H9 (cell line): ENCODE measurements around the gene RCAN2. TPM values are rescaled to one million over a fixed set of nuclear protein-coding genes. Genes with fewer than 3 reads are reported as not detected.

Experiments used
- DNase-seq: peaks from one replicate; pipeline ENCODE4 v3.0.0-alpha.2; 2017
- H2AFZ ChIP-seq: one replicate; pipeline ENCODE4 v1.6.1; 2013; ENCODE audit warnings: mild to moderate bottlenecking, low read length, control low read depth, moderate library complexity
- H2AK5ac ChIP-seq: 2 replicates; pipeline ENCODE4 v1.6.1; 2013; ENCODE audit warnings: low read length, control low read depth, mixed read lengths; ENCODE audit not compliant: insufficient read length
- H2BK120ac ChIP-seq: one replicate; pipeline ENCODE4 v1.6.1; 2013; ENCODE audit warnings: low read depth, mild to moderate bottlenecking, low read length, control low read depth, inconsistent platforms; ENCODE audit not compliant: poor library complexity, severe bottlenecking
- H2BK12ac ChIP-seq: 2 replicates; pipeline ENCODE4 v1.6.1; 2013; ENCODE audit warnings: low read length, control low read depth, mixed read lengths, low read depth; ENCODE audit not compliant: insufficient read length
- H2BK15ac ChIP-seq: 2 replicates; pipeline ENCODE4 v1.6.1; 2013; ENCODE audit warnings: low read depth, low read length, control low read depth
- H2BK20ac ChIP-seq: one replicate; pipeline ENCODE4 v1.6.1; 2013; ENCODE audit warnings: low read depth, mild to moderate bottlenecking, low read length, control low read depth, inconsistent platforms; ENCODE audit not compliant: poor library complexity, severe bottlenecking
- H2BK5ac ChIP-seq: 2 replicates; pipeline ENCODE4 v1.6.1; 2013; ENCODE audit warnings: low read length, control low read depth, mixed read lengths; ENCODE audit not compliant: insufficient read length
- H3K14ac ChIP-seq: 2 replicates; pipeline ENCODE4 v1.6.1; 2013; ENCODE audit warnings: low read length, control low read depth; ENCODE audit not compliant: insufficient read depth
- H3K18ac ChIP-seq: 2 replicates; pipeline ENCODE4 v1.6.1; 2013; ENCODE audit warnings: low read depth, mild to moderate bottlenecking, mixed read lengths, low read length, control low read depth; ENCODE audit not compliant: insufficient read length
- H3K23ac ChIP-seq: 2 replicates; pipeline ENCODE4 v1.6.1; 2013; ENCODE audit warnings: low read length, control low read depth, mixed read lengths, low read depth; ENCODE audit not compliant: insufficient read length
- H3K23me2 ChIP-seq: 2 replicates; pipeline ENCODE4 v1.6.1; 2013; ENCODE audit warnings: low read depth, mild to moderate bottlenecking, mixed read lengths, low read length, control low read depth; ENCODE audit not compliant: insufficient read length, poor library complexity, severe bottlenecking
- H3K27ac ChIP-seq: 2 replicates; pipeline ENCODE4 v1.5.1; 2013; ENCODE audit warnings: low read length, control low read depth, mixed read lengths, low read depth; ENCODE audit not compliant: insufficient read length
- H3K27me3 ChIP-seq: 2 replicates; pipeline ENCODE4 v1.6.1; 2013; ENCODE audit warnings: low read length, control low read depth, inconsistent platforms; ENCODE audit not compliant: insufficient read depth
- H3K4ac ChIP-seq: 2 replicates; pipeline ENCODE4 v1.6.1; 2013; ENCODE audit warnings: low read depth, mild to moderate bottlenecking, control low read depth, inconsistent platforms, low read length, moderate library complexity
- H3K4me1 ChIP-seq: 2 replicates; pipeline ENCODE4 v1.6.1; 2013; ENCODE audit warnings: low read length, control low read depth, inconsistent platforms; ENCODE audit not compliant: insufficient read depth
- H3K4me2 ChIP-seq: 2 replicates; pipeline ENCODE4 v1.6.1; 2013; ENCODE audit warnings: low read length, control low read depth, mixed read lengths; ENCODE audit not compliant: insufficient read length, insufficient read depth
- H3K56ac ChIP-seq: 2 replicates; pipeline ENCODE4 v1.6.1; 2013; ENCODE audit warnings: low read depth, mild to moderate bottlenecking, mixed read lengths, low read length, control low read depth; ENCODE audit not compliant: insufficient read length
- H3K79me1 ChIP-seq: 2 replicates; pipeline ENCODE4 v1.6.1; 2013; ENCODE audit warnings: low read depth, mild to moderate bottlenecking, moderate library complexity, low read length, control low read depth, inconsistent platforms; ENCODE audit not compliant: insufficient read depth, poor library complexity, severe bottlenecking
- H3K79me2 ChIP-seq: 2 replicates; pipeline ENCODE4 v1.6.1; 2013; ENCODE audit warnings: low read length, control low read depth, inconsistent platforms; ENCODE audit not compliant: insufficient read depth
- H3K9ac ChIP-seq: 2 replicates; pipeline ENCODE4 v1.6.1; 2013; ENCODE audit warnings: low read length, control low read depth, mixed read lengths; ENCODE audit not compliant: insufficient read length; ENCODE audit errors: extremely low read depth
- H3K9me3 ChIP-seq: one replicate; pipeline ENCODE4 v1.6.1; 2013; ENCODE audit warnings: low read depth, low read length, inconsistent platforms; ENCODE audit not compliant: control insufficient read depth
- H3T11ph ChIP-seq: one replicate; pipeline ENCODE4 v1.6.1; 2013; ENCODE audit warnings: mild to moderate bottlenecking, low read length, control low read depth, inconsistent platforms
- H4K20me1 ChIP-seq: one replicate; pipeline ENCODE4 v1.6.1; 2013; ENCODE audit not compliant: control insufficient read depth, insufficient read length, insufficient read depth
- H4K5ac ChIP-seq: 2 replicates; pipeline ENCODE4 v1.6.1; 2013; ENCODE audit warnings: low read depth, mild to moderate bottlenecking, mixed read lengths, low read length, control low read depth; ENCODE audit not compliant: insufficient read length
- H4K8ac ChIP-seq: replicated peaks from 2 replicates; pipeline ENCODE4 v1.6.1; 2013; ENCODE audit warnings: low read length, control low read depth, mixed read lengths, low read depth; ENCODE audit not compliant: insufficient read length
- H4K91ac ChIP-seq: 2 replicates; pipeline ENCODE4 v1.6.1; 2013; ENCODE audit warnings: low read depth, mild to moderate bottlenecking, moderate library complexity, mixed read lengths, low read length, control low read depth; ENCODE audit not compliant: insufficient read length
- H3K27ac Mint-ChIP-seq, 3 experiments: 2 replicates in 2 of 3; 3 replicates in 1 of 3; pipeline ENCODE4 v1.8.0; 2020 to 2021; ENCODE audit warnings: mixed read lengths in 3 of 3, mild to moderate bottlenecking in 1 of 3, moderate library complexity in 1 of 3
- H3K27me3 Mint-ChIP-seq: 2 replicates; pipeline ENCODE4 v1.8.0; 2021; ENCODE audit warnings: low read depth, mild to moderate bottlenecking, moderate library complexity, mixed read lengths
- H3K36me3 Mint-ChIP-seq, 3 experiments: 2 replicates in 2 of 3; 3 replicates in 1 of 3; pipeline ENCODE4 v1.8.0; 2020 to 2021; ENCODE audit warnings: low read depth in 3 of 3, mixed read lengths in 3 of 3; ENCODE audit not compliant: insufficient read depth in 1 of 3
- H3K4me1 Mint-ChIP-seq, 2 experiments: 2 replicates each; pipeline ENCODE4 v1.8.0; 2020; ENCODE audit warnings: mixed read lengths in 2 of 2
- H3K4me3 Mint-ChIP-seq, 2 experiments: 2 replicates in 1 of 2; 3 replicates in 1 of 2; pipeline ENCODE4 v1.8.0; 2020 to 2021; ENCODE audit warnings: mild to moderate bottlenecking in 2 of 2, mixed read lengths in 2 of 2, moderate library complexity in 1 of 2
- H3K9me3 Mint-ChIP-seq, 2 experiments: 2 replicates in 1 of 2; 3 replicates in 1 of 2; pipeline ENCODE4 v1.8.0; 2020; ENCODE audit warnings: mild to moderate bottlenecking in 2 of 2, mixed read lengths in 2 of 2, moderate library complexity in 1 of 2
- CTCF ChIP-seq: fragments of 200-600 bp; sonication (generic); conservative IDR thresholded peaks from 3 replicates; pipeline ENCODE4 v1.8.0; 2021; ENCODE audit warnings: antibody characterized with exemption, mild to moderate bottlenecking
- WGBS: extraction: QIAGEN DNeasy Blood & Tissue Kit; methylation state at CpG from one replicate; pipeline ENCODE4 v1.1.7; 2013; ENCODE audit warnings: missing lambda C conversion rate, low lambda C conversion rate, mixed read lengths; ENCODE audit not compliant: insufficient read length; ENCODE audit errors: extremely low coverage; 5-methylcytosine and 5-hydroxymethylcytosine counted together
- total RNA-seq: library from RNA; stranded (reverse); gene quantifications from 2 replicates; pipeline ENCODE4 v1.2.1, GENCODE V29; 2021

The RCAN2 gene
- total RNA-seq, 1 experiment from 2014 or later = 3.0 TPM

DNA sequence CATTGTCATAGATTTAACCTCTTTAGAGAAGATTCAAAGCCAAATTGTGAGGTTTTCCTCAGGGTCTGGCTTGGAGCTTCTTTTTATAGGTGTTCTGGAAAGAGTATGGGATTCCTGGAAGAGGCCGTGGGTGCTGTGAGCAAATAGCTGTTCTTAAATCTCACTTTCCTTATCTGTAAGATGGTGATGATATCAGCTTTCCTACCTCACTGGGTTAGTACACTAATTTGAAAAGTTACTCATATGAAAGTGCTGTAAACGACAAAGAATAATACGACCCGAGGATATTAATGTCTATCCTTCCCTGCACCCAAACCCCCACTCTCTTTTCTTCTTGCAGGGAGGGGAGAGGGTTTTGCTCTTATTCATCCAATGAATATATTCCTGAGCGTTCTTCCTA is 203.6 kb downstream of the RCAN2 start:
- Mint-ChIP-seq H3K36me3 (no peaks in the 10 kb centered on the region), H3K4me3 (no peak overlapping the region), H3K27ac (peak overlapping the region in 1 of 3 experiments; percentile 11; a peak in 1 of 7 replicates), H3K27me3 (no peaks in the 10 kb centered on the region), H3K9me3 (no peaks in the 10 kb centered on the region), H3K4me1 (peaks cover 6% of the 10 kb centered on the region in 2 experiments; a peak in 3 of 4 replicates)
- TF ChIP-seq CTCF = no peak
- Histone ChIP-seq H2BK120ac (no peak overlapping the region), H4K5ac (no peak overlapping the region), H3K79me1 (no peaks in the 10 kb centered on the region), H3K56ac (no peak overlapping the region), H2AFZ (no peak overlapping the region), H2BK5ac (no peak overlapping the region), H3K23me2 (no peaks in the 10 kb centered on the region), H3K23ac (no peak overlapping the region), H3K4ac (no peak overlapping the region), H4K8ac (no peak overlapping the region), H3K9me3 (no peaks in the 10 kb centered on the region), H2BK20ac (no peak overlapping the region), H4K20me1 (no peaks in the 10 kb centered on the region), H3K4me1 (no peaks in the 10 kb centered on the region), H3K27me3 (no peaks in the 10 kb centered on the region), H3K79me2 (no peaks in the 10 kb centered on the region), H3T11ph (no peak overlapping the region), H2BK15ac (no peak overlapping the region), H3K14ac (no peak overlapping the region), H2BK12ac (no peak overlapping the region), H2AK5ac (no peak overlapping the region), H4K91ac (no peak overlapping the region), H3K4me2 (no peak overlapping the region), H3K9ac (no peak overlapping the region), H3K27ac (no peak overlapping the region), H3K18ac (no peak overlapping the region)
- DNase-seq = no peak
- WGBS = no CpG with 5 or more reads among the region's 5 CpGs
